ENCODE results near the gene DHX38.

DHX38 gene

GRCh38 chr16:72104905-72105304, 11.3 kb downstream of the DHX38 start:
- Histone ChIP-seq H3K9me3 (ENCODE audit: control insufficient read depth, insufficient read depth, low read length) (no peaks in the 10 kb centered on the region), H3K36me3 (ENCODE audit: insufficient read depth, low read length) (peaks cover 80% of the 10 kb centered on the region), H3K4me1 (ENCODE audit: insufficient read depth, low read length) (no peaks in the 10 kb centered on the region), H3K9ac (ENCODE audit: low read depth, low read length) (no peak overlapping the region)

GRCh38 chr16:72105978-72106377, 12.3 kb downstream of the DHX38 start:
- H3K9me3 ChIP-seq (ENCODE audit: control insufficient read depth, insufficient read depth, low read length), result no peaks in the 10 kb centered on the region
- no peaks in the 10 kb centered on the region for H3K4me1 ChIP-seq (ENCODE audit: insufficient read depth, low read length)
- H3K9ac ChIP-seq (ENCODE audit: low read depth, low read length), result no peak overlapping the region
- peaks cover 69% of the 10 kb centered on the region for H3K36me3 ChIP-seq (ENCODE audit: insufficient read depth, low read length)

GRCh38 chr16:72107371-72107770, 13.7 kb downstream of the DHX38 start:
- Histone ChIP-seq H3K36me3 (ENCODE audit: insufficient read depth, low read length) (peaks cover 61% of the 10 kb centered on the region), H3K9ac (ENCODE audit: low read depth, low read length) (no peak overlapping the region), H3K9me3 (ENCODE audit: control insufficient read depth, insufficient read depth, low read length) (no peaks in the 10 kb centered on the region), H3K4me1 (ENCODE audit: insufficient read depth, low read length) (no peaks in the 10 kb centered on the region)

GRCh38 chr16:72108353-72109102, 14.9 kb downstream of the DHX38 start:
- Histone ChIP-seq H3K4me1 (ENCODE audit: insufficient read depth, low read length) (no peaks in the 10 kb centered on the region), H3K9me3 (ENCODE audit: control insufficient read depth, insufficient read depth, low read length) (no peaks in the 10 kb centered on the region), H3K9ac (ENCODE audit: low read depth, low read length) (no peak overlapping the region), H3K36me3 (ENCODE audit: insufficient read depth, low read length) (peaks cover 49% of the 10 kb centered on the region)

GRCh38 chr16:72109300-72109699, 15.7 kb downstream of the DHX38 start:
- Histone ChIP-seq H3K9me3 (ENCODE audit: control insufficient read depth, insufficient read depth, low read length) (no peaks in the 10 kb centered on the region), H3K36me3 (ENCODE audit: insufficient read depth, low read length) (peaks cover 43% of the 10 kb centered on the region), H3K9ac (ENCODE audit: low read depth, low read length) (no peak overlapping the region), H3K4me1 (ENCODE audit: insufficient read depth, low read length) (no peaks in the 10 kb centered on the region)

GRCh38 chr16:72109966-72110530, 16.4 kb downstream of the DHX38 start:
- no peak overlapping the region for H3K9ac ChIP-seq (ENCODE audit: low read depth, low read length)
- no peaks in the 10 kb centered on the region for H3K4me1 ChIP-seq (ENCODE audit: insufficient read depth, low read length)
- no peaks in the 10 kb centered on the region for H3K9me3 ChIP-seq (ENCODE audit: control insufficient read depth, insufficient read depth, low read length)
- H3K36me3 ChIP-seq (ENCODE audit: insufficient read depth, low read length), result peaks cover 36% of the 10 kb centered on the region

- Histone ChIP-seq H3K9me3 (ENCODE audit: control insufficient read depth, insufficient read depth, low read length) (no peaks in the 10 kb centered on the region), H3K9ac (ENCODE audit: low read depth, low read length) (no peak overlapping the region), H3K36me3 (ENCODE audit: insufficient read depth, low read length) (peaks cover 30% of the 10 kb centered on the region), H3K4me1 (ENCODE audit: insufficient read depth, low read length) (no peaks in the 10 kb centered on the region)
Observed at GRCh38 chr16:72110662-72111615, 17.3 kb downstream of the DHX38 start.

- Histone ChIP-seq H3K4me1 (ENCODE audit: insufficient read depth, low read length) (no peaks in the 10 kb centered on the region), H3K9ac (ENCODE audit: low read depth, low read length) (no peak overlapping the region), H3K36me3 (ENCODE audit: insufficient read depth, low read length) (peaks cover 24% of the 10 kb centered on the region), H3K9me3 (ENCODE audit: control insufficient read depth, insufficient read depth, low read length) (no peaks in the 10 kb centered on the region)
Observed at GRCh38 chr16:72111657-72112451, 18.2 kb downstream of the DHX38 start.

GRCh38 chr16:72112452-72112792, 18.8 kb downstream of the DHX38 start:
- no peak overlapping the region for H3K9ac ChIP-seq (ENCODE audit: low read depth, low read length)
- H3K36me3 ChIP-seq (ENCODE audit: insufficient read depth, low read length), result peaks cover 20% of the 10 kb centered on the region

GRCh38 chr16:72112906-72113615, 19.4 kb downstream of the DHX38 start:
- H3K9ac ChIP-seq (ENCODE audit: low read depth, low read length), result no peak overlapping the region
- H3K9me3 ChIP-seq (ENCODE audit: control insufficient read depth, insufficient read depth, low read length), result no peaks in the 10 kb centered on the region
- peaks cover 14% of the 10 kb centered on the region for H3K36me3 ChIP-seq (ENCODE audit: insufficient read depth, low read length)
- no peaks in the 10 kb centered on the region for H3K4me1 ChIP-seq (ENCODE audit: insufficient read depth, low read length)

More at GRCh38 chr16:72112452-72112792, 18.8 kb downstream of the DHX38 start:
- H3K4me1 ChIP-seq (ENCODE audit: insufficient read depth, low read length), result no peaks in the 10 kb centered on the region
- no peaks in the 10 kb centered on the region for H3K9me3 ChIP-seq (ENCODE audit: control insufficient read depth, insufficient read depth, low read length)

GRCh38 chr16:72113616-72113945, 19.9 kb downstream of the DHX38 start:
- peaks cover 8% of the 10 kb centered on the region for H3K36me3 ChIP-seq (ENCODE audit: insufficient read depth, low read length)
- H3K9me3 ChIP-seq (ENCODE audit: control insufficient read depth, insufficient read depth, low read length), result no peaks in the 10 kb centered on the region
- no peak overlapping the region for H3K9ac ChIP-seq (ENCODE audit: low read depth, low read length)
- H3K4me1 ChIP-seq (ENCODE audit: insufficient read depth, low read length), result no peaks in the 10 kb centered on the region

GRCh38 chr16:72120026-72120425, 26.4 kb downstream of the DHX38 start:
- Histone ChIP-seq H3K9me3 (ENCODE audit: control insufficient read depth, insufficient read depth, low read length) (no peaks in the 10 kb centered on the region), H3K9ac (ENCODE audit: low read depth, low read length) (no peak overlapping the region), H3K36me3 (ENCODE audit: insufficient read depth, low read length) (no peaks in the 10 kb centered on the region), H3K4me1 (ENCODE audit: insufficient read depth, low read length) (peaks cover under 1% of the 10 kb centered on the region)

GRCh38 chr16:72122308-72122707, 28.7 kb downstream of the DHX38 start:
- Histone ChIP-seq H3K4me1 (ENCODE audit: insufficient read depth, low read length) (peaks cover 8% of the 10 kb centered on the region), H3K9me3 (ENCODE audit: control insufficient read depth, insufficient read depth, low read length) (no peaks in the 10 kb centered on the region), H3K36me3 (ENCODE audit: insufficient read depth, low read length) (no peaks in the 10 kb centered on the region), H3K9ac (ENCODE audit: low read depth, low read length) (no peak overlapping the region)

- H3K9me3 ChIP-seq (ENCODE audit: control insufficient read depth, insufficient read depth, low read length), result no peaks in the 10 kb centered on the region
- no peaks in the 10 kb centered on the region for H3K36me3 ChIP-seq (ENCODE audit: insufficient read depth, low read length)
- no peak overlapping the region for H3K9ac ChIP-seq (ENCODE audit: low read depth, low read length)
- H3K4me1 ChIP-seq (ENCODE audit: insufficient read depth, low read length), result peaks cover 8% of the 10 kb centered on the region
Observed at GRCh38 chr16:72122916-72123315, 29.3 kb downstream of the DHX38 start.
